ENCODE measurements around the gene FAM169A. TPM values are rescaled to one million over a fixed set of nuclear protein-coding genes. Genes with fewer than 3 reads are reported as not detected.

The FAM169A gene
- total and polyA plus RNA-seq, 7 donors: 0.95 to 3.3 (median 1.8) TPM

DNA sequence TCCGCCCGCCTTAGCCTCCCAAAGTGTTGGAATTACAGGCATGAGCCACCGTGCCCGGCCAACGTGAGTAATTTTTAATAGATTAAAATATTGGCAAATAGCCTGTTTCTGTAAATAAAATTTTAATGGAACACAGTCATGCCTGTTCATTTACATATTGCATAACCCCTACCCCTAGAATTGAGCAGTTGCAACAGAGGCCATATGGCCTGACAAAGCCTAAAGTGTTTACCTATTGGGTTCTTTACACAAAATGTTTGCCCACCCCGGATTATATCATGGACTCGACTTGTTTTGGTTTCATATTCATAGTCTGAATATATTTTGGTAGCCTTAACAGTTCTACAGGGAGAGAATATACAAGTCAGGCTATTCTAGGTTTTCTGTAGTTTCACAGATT, 93.8 kb downstream of the FAM169A start:
- H3K4me1 ChIP-seq: peaks cover 0 to 11% (median 8%) of the 10 kb centered on the region in 4 donors
- intact Hi-C loops (cut with DNase I): no loop called here
- TF ChIP-seq EP300 (IDR thresholded peaks at IDR 0.05) (no peak), POLR2A (IDR thresholded peaks at IDR 0.05) (no peak), POLR2AphosphoS5 (IDR thresholded peaks at IDR 0.05) (no peak)
- TF ChIP-seq, protein P1, sequence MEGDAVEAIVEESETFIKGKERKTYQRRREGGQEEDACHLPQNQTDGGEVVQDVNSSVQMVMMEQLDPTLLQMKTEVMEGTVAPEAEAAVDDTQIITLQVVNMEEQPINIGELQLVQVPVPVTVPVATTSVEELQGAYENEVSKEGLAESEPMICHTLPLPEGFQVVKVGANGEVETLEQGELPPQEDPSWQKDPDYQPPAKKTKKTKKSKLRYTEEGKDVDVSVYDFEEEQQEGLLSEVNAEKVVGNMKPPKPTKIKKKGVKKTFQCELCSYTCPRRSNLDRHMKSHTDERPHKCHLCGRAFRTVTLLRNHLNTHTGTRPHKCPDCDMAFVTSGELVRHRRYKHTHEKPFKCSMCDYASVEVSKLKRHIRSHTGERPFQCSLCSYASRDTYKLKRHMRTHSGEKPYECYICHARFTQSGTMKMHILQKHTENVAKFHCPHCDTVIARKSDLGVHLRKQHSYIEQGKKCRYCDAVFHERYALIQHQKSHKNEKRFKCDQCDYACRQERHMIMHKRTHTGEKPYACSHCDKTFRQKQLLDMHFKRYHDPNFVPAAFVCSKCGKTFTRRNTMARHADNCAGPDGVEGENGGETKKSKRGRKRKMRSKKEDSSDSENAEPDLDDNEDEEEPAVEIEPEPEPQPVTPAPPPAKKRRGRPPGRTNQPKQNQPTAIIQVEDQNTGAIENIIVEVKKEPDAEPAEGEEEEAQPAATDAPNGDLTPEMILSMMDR (IDR thresholded peaks at IDR 0.05): no peak
- H3K9me3 ChIP-seq: no peaks in the 10 kb centered on the region
- no peak overlapping the region for H3K4me3 ChIP-seq
- H3K27me3 ChIP-seq: no peaks in the 10 kb centered on the region
- 74 to 91% methylated on average over 7 of the region's 7 CpGs for WGBS, 2 donors
- peaks cover 7 to 86% (median 31%) of the 10 kb centered on the region in 4 donors for H3K36me3 ChIP-seq
- DNase-seq: no peak
- no peak overlapping the region for H3K27ac ChIP-seq

DNA sequence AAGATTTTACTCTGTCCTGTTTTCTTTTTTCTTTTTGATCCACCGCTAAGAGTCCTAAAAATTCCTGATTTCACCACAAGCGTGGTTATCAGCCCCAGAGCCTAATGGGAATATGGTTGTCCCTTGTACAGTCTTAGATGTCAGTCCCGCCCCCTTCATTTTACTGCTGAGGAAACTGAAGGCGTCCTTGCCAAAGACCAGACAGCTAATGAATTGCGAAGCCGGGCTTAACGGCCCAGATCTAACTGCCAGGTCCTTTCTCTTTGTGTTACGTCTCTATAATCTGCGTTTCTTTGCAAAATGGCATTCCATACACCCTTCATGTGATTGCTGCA, 98.6 kb downstream of the FAM169A start:
- no peaks in the 10 kb centered on the region for H3K27me3 ChIP-seq
- H3K36me3 ChIP-seq: peaks cover 6 to 46% (median 10%) of the 10 kb centered on the region in 4 donors
- 0% methylated on average over 9 of the region's 9 CpGs for WGBS, 2 donors
- H3K9me3 ChIP-seq: no peaks in the 10 kb centered on the region
- no peak for DNase-seq
- TF ChIP-seq POLR2AphosphoS5 (IDR thresholded peaks at IDR 0.05): no peak
- no peak for TF ChIP-seq EP300 (IDR thresholded peaks at IDR 0.05)
- no peak for TF ChIP-seq POLR2A (IDR thresholded peaks at IDR 0.05)
- TF ChIP-seq, protein P1 (IDR thresholded peaks at IDR 0.05): no peak
- peak overlapping the region; percentile 92 to 96 (median 94) for H3K4me3 ChIP-seq
- intact Hi-C loops (cut with DNase I): loop anchor here (2.0 to 10.0 kb wide), 2 partner anchors 83 to 147 kb away; partner anchors contain the start of gene HEXB
- peak overlapping the region; percentile 79 to 89 (median 84) for H3K27ac ChIP-seq
- peaks cover 0 to 31% (median 27%) of the 10 kb centered on the region in 4 donors for H3K4me1 ChIP-seq

DNA sequence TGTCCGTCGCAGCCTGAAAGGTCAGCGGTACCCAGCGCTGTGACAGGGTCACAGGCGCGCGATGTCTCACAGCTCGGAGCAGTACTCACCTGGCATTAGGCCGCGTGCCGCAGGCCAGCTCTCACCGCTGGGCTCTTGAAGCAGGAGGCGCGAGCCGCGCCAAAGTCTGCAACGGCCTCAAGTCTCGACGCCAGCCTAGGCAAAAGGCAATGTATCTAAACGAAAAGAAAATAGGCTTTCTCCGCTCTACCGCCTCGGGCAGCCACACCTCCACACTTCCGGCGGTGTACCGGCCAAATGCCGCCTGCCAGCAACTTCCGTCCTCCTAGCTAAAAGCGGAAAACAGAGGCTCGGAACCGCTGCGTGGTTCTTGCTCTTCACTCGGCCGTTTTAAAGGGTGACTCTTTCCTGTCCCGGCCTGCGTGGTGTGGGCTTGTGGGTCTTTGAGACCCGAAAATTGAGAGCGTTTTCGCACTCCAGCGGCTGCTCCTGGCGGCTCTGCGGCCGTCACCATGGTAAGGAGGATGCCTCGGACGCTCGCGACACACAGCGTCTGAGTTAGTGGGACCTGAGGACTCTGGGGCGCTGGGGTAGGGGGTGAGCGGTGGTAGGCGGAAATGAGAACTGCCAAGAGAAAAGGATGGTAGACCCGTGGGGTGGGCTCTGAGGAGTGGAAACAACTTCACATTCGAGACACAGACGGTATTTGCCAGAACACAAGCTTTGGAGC, 99.2 kb downstream of the FAM169A start, which contains the start of the genes GFM2 and NSA2:
GFM2 (minus strand) TSS at position 269 of the 730 bp plus-strand sequence. CDS start 3,375 bp downstream, outside the sequence.
NSA2 (plus strand) TSS at position 401 of the 730 bp plus-strand sequence; CDS start at position 513, 112 bp downstream.
- intact Hi-C loops (cut with DNase I): loop anchor here (2.0 to 10.0 kb wide), 2 partner anchors 82 to 148 kb away; partner anchors contain the start of gene HEXB
- Histone ChIP-seq H3K27ac (peak within 1 kb of the TSS; percentile 79 to 89 (median 84)), H3K36me3 (peaks cover 2 to 46% (median 7%) of the 10 kb centered on the region in 4 donors), H3K4me3 (peak within 1 kb of the TSS; percentile 92 to 96 (median 94)), H3K27me3 (no peaks in the 10 kb centered on the region), H3K9me3 (no peaks in the 10 kb centered on the region), H3K4me1 (peaks cover 0 to 32% (median 27%) of the 10 kb centered on the region in 4 donors)
- peak; percentile 94 for DNase-seq
- TF ChIP-seq POLR2A (IDR thresholded peaks at IDR 0.05) (peak in 1 of 2 donors; percentile 24), EP300 (IDR thresholded peaks at IDR 0.05) (no peak), POLR2AphosphoS5 (IDR thresholded peaks at IDR 0.05) (peak; percentile 59 to 78 (median 76))
- TF ChIP-seq, protein P1 (IDR thresholded peaks at IDR 0.05): no peak
- WGBS, 2 donors: 0% methylated on average over 54 of the region's 54 CpGs

DNA sequence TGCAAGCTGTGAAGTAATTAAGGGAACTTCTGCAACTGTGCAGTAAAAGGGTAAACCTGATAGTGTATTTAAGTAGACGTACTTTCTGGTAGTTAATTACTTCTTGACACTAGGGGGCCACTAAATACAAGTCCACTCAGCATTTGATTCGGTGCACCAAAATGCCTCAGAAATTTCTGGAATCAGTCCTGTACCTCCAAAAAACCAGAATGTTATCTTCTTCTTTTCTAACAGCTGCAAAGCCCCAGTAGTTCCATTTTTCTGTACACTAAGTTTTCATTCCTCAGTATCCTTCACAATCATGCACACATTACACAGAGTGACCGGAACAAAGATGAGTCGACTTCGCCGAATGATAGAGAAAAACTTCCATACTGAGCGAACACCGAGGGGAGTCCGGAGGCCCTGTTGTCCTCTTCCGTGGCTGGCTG, 99.8 kb downstream of the FAM169A start:
- TF ChIP-seq, protein P1 (IDR thresholded peaks at IDR 0.05): peak in 3 of 4 experiments; percentile 23 to 40 (median 36)
- no peak for TF ChIP-seq POLR2A (IDR thresholded peaks at IDR 0.05)
- WGBS, 2 donors: 0% methylated on average over 10 of the region's 10 CpGs
- DNase-seq: no peak
- no peaks in the 10 kb centered on the region for H3K9me3 ChIP-seq
- no peaks in the 10 kb centered on the region for H3K27me3 ChIP-seq
- H3K27ac ChIP-seq: peak overlapping the region; percentile 79 to 89 (median 84)
- H3K36me3 ChIP-seq: peaks cover 0 to 46% (median 5%) of the 10 kb centered on the region in 4 donors
- intact Hi-C loops (cut with DNase I): loop anchor here (2.0 to 10.0 kb wide), 2 partner anchors 82 to 148 kb away; partner anchors contain the start of gene HEXB
- peaks cover 0 to 37% (median 27%) of the 10 kb centered on the region in 4 donors for H3K4me1 ChIP-seq
- peak overlapping the region; percentile 92 to 96 (median 94) for H3K4me3 ChIP-seq
